OCI-LY1 (cell line): ENCODE results near the gene STRIP2.

Experiments
- H2AFZ ChIP-seq: fragments of 200-600 bp; sonication (generic), shearing (Covaris generic); 2 replicates; pipeline ENCODE4 v1.6.0; 2014; ENCODE audit warnings: antibody characterized with exemption, mild to moderate bottlenecking, low read length
- H3F3A ChIP-seq: fragments of 200-600 bp; sonication (generic), shearing (Covaris generic); 2 replicates; pipeline ENCODE4 v1.6.0; 2014; ENCODE audit warnings: mild to moderate bottlenecking, antibody characterized with exemption, low read length, moderate library complexity; ENCODE audit not compliant: insufficient read depth
- H3K27ac ChIP-seq: fragments of 200-600 bp; sonication (generic); 2 replicates; pipeline ENCODE4 v1.5.1; 2014; ENCODE audit warnings: low read length, mixed run types, mild to moderate bottlenecking, low read depth; ENCODE audit not compliant: poor library complexity, severe bottlenecking
- H3K27me3 ChIP-seq: fragments of 200-600 bp; sonication (generic); 2 replicates; pipeline ENCODE4 v1.6.0; 2014; ENCODE audit warnings: antibody characterized with exemption, mild to moderate bottlenecking, low read length, moderate library complexity; ENCODE audit not compliant: insufficient read depth
- H3K36me3 ChIP-seq: fragments of 200-600 bp; sonication (generic); 2 replicates; pipeline ENCODE4 v1.6.1; 2014; ENCODE audit warnings: mild to moderate bottlenecking, antibody characterized with exemption, low read length, moderate library complexity, mixed read lengths; ENCODE audit not compliant: insufficient read depth
- H3K4me1 ChIP-seq: fragments of 200-600 bp; sonication (generic); 2 replicates; pipeline ENCODE4 v1.5.1; 2014; ENCODE audit warnings: mild to moderate bottlenecking, low read length, moderate library complexity; ENCODE audit not compliant: insufficient read depth, severe bottlenecking
- H3K4me2 ChIP-seq: fragments of 200-600 bp; sonication (generic), shearing (Covaris generic); 2 replicates; pipeline ENCODE4 v1.6.1; 2014; ENCODE audit warnings: low read length
- H3K4me3 ChIP-seq: fragments of 200-600 bp; sonication (generic); 2 replicates; pipeline ENCODE4 v1.5.1; 2014; ENCODE audit warnings: low read length, low read depth, mild to moderate bottlenecking, mixed read lengths; ENCODE audit not compliant: poor library complexity, severe bottlenecking
- H3K79me2 ChIP-seq: fragments of 200-600 bp; shearing (Covaris generic); 2 replicates; pipeline ENCODE4 v1.6.1; 2016; ENCODE audit warnings: mixed run types, low read length, mixed read lengths; ENCODE audit not compliant: insufficient read depth
- H3K9ac ChIP-seq: fragments of 200-600 bp; sonication (generic), shearing (Covaris generic); 2 replicates; pipeline ENCODE4 v1.6.1; 2014; ENCODE audit warnings: mild to moderate bottlenecking, low read length, mixed read lengths
- H3K9me2 ChIP-seq: fragments of 200-600 bp; sonication (generic), shearing (Covaris generic); 2 replicates; pipeline ENCODE4 v1.6.1; 2014; ENCODE audit warnings: low read depth, mild to moderate bottlenecking, low read length, mixed read lengths
- H3K9me3 ChIP-seq: fragments of 200-600 bp; shearing (Covaris generic); 2 replicates; pipeline ENCODE4 v1.6.1; 2014; ENCODE audit warnings: low read length, mixed read lengths
- H4K20me1 ChIP-seq: fragments of 200-600 bp; sonication (generic), shearing (Covaris generic); 2 replicates; pipeline ENCODE4 v1.6.0; 2016; ENCODE audit warnings: mild to moderate bottlenecking, low read length; ENCODE audit not compliant: insufficient read depth
- CTCF ChIP-seq: fragments of 200-600 bp; sonication (generic), shearing (Covaris generic); IDR thresholded peaks from 2 replicates; pipeline ENCODE4 v1.5.1; 2017; ENCODE audit warnings: mild to moderate bottlenecking, antibody characterized with exemption, low read length, moderate library complexity, mixed read lengths
- EZH2 ChIP-seq: fragments of 200-600 bp; sonication (generic), shearing (Covaris generic); IDR thresholded peaks from 2 replicates; pipeline ENCODE4 v1.8.0; 2017; ENCODE audit warnings: borderline replicate concordance, mixed run types, mild to moderate bottlenecking, antibody characterized with exemption, low read length, moderate library complexity, mixed read lengths

The STRIP2 gene

GRCh38 chr7:129468087-129468486 is 33.9 kb downstream of the STRIP2 start:
- Histone ChIP-seq H2AFZ (no peak overlapping the region), H3K9ac (no peak overlapping the region), H3K9me3 (no peaks in the 10 kb centered on the region), H4K20me1 (no peaks in the 10 kb centered on the region), H3K9me2 (no peaks in the 10 kb centered on the region), H3K4me2 (no peak overlapping the region), H3K4me3 (no peak overlapping the region), H3F3A (no peaks in the 10 kb centered on the region), H3K4me1 (no peaks in the 10 kb centered on the region), H3K79me2 (no peaks in the 10 kb centered on the region), H3K27me3 (no peaks in the 10 kb centered on the region), H3K36me3 (no peaks in the 10 kb centered on the region), H3K27ac (no peak overlapping the region)
- no peak for TF ChIP-seq EZH2
- TF ChIP-seq CTCF: no peak

GRCh38 chr7:129468547-129468946 is 34.3 kb downstream of the STRIP2 start:
- Histone ChIP-seq H2AFZ (no peak overlapping the region), H3K4me1 (no peaks in the 10 kb centered on the region), H3K9ac (no peak overlapping the region), H3F3A (no peaks in the 10 kb centered on the region), H3K4me2 (no peak overlapping the region), H3K27ac (no peak overlapping the region), H4K20me1 (no peaks in the 10 kb centered on the region), H3K9me2 (no peaks in the 10 kb centered on the region), H3K79me2 (no peaks in the 10 kb centered on the region), H3K4me3 (no peak overlapping the region), H3K36me3 (no peaks in the 10 kb centered on the region), H3K27me3 (no peaks in the 10 kb centered on the region), H3K9me3 (no peaks in the 10 kb centered on the region)
- TF ChIP-seq CTCF: no peak
- TF ChIP-seq EZH2: no peak

GRCh38 chr7:129469930-129470329 is 35.7 kb downstream of the STRIP2 start:
- Histone ChIP-seq H3K4me2 (no peak overlapping the region), H2AFZ (no peak overlapping the region), H3K9me3 (no peaks in the 10 kb centered on the region), H3K79me2 (no peaks in the 10 kb centered on the region), H3K9ac (no peak overlapping the region), H4K20me1 (no peaks in the 10 kb centered on the region), H3K4me1 (no peaks in the 10 kb centered on the region), H3K27ac (no peak overlapping the region), H3K36me3 (no peaks in the 10 kb centered on the region), H3F3A (no peaks in the 10 kb centered on the region), H3K9me2 (no peaks in the 10 kb centered on the region), H3K4me3 (no peak overlapping the region), H3K27me3 (no peaks in the 10 kb centered on the region)
- TF ChIP-seq EZH2 (no peak), CTCF (no peak)
